Measurements from ENCODE around the gene MCOLN1. TPM values are rescaled to one million over a fixed set of nuclear protein-coding genes. Genes with fewer than 3 reads are reported as not detected.
A peak's percentile ranks its signal among the peaks of the same experiment; 100 is the strongest.

Gene MCOLN1
- total RNA-seq, 2 experiments from 2014 or later, result 7.9 to 9.2 TPM

DNA sequence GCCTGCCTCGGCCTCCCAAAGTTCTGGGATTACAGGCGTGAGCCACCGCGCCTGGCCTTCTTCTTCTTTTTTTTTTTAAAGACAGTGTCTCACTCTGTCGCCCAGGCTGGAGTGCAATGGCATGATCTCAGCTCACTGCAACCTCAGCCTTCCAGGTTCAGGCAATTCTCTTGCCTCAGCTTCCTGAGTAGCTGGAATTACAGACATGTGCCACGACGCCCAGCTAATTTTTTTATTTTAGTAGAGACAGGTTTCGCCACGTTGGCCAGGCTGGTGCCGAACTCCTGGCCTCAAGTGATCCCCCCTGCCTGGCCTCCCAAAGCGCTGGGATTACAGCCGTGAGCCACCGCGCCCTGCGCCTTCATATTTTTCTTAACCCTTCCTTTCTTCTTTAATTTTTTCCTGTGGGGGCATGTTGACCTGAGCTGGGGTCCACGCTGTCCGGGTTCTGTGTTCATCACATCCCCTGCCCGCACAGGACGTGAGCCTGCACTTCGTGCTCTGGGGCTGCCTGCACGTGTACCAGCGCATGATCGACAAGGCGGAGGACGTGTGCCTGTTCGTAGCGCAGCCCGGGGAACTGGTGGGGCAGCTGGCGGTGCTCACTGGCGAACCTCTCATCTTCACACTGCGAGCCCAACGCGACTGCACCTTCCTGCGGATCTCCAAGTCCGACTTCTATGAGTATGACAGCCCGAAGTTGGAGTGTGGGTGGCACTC lies 27.2 kb downstream of the MCOLN1 start:
- peaks cover 32% of the 10 kb centered on the region for H3K4me1 Mint-ChIP-seq (ENCODE audit: low read depth)
- ChIA-PET POLR2A (no interaction called here), CTCF (no interaction called here)
- no peak overlapping the region for H3K27ac Mint-ChIP-seq
- TF ChIP-seq, protein P1, sequence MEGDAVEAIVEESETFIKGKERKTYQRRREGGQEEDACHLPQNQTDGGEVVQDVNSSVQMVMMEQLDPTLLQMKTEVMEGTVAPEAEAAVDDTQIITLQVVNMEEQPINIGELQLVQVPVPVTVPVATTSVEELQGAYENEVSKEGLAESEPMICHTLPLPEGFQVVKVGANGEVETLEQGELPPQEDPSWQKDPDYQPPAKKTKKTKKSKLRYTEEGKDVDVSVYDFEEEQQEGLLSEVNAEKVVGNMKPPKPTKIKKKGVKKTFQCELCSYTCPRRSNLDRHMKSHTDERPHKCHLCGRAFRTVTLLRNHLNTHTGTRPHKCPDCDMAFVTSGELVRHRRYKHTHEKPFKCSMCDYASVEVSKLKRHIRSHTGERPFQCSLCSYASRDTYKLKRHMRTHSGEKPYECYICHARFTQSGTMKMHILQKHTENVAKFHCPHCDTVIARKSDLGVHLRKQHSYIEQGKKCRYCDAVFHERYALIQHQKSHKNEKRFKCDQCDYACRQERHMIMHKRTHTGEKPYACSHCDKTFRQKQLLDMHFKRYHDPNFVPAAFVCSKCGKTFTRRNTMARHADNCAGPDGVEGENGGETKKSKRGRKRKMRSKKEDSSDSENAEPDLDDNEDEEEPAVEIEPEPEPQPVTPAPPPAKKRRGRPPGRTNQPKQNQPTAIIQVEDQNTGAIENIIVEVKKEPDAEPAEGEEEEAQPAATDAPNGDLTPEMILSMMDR (IDR thresholded peaks at IDR 0.05), result no peak
- intact Hi-C loops (cut with micrococcal nuclease), result no loop called here
- H3K4me3 Mint-ChIP-seq, result no peak overlapping the region
- no peak for DNase-seq
- no peaks in the 10 kb centered on the region for H3K9me3 Mint-ChIP-seq
- no peak for ATAC-seq
- H3K36me3 Mint-ChIP-seq (ENCODE audit: low read depth), result peaks cover 28% of the 10 kb centered on the region
- no peaks in the 10 kb centered on the region for H3K27me3 Mint-ChIP-seq

GRCh38 chr19:7550169-7550770 lies 27.8 kb downstream of the MCOLN1 start:
- TF ChIP-seq, protein P1 (IDR thresholded peaks at IDR 0.05), result no peak
- Mint-ChIP-seq H3K27me3 (no peaks in the 10 kb centered on the region), H3K4me1 (ENCODE audit: low read depth) (peaks cover 27% of the 10 kb centered on the region), H3K4me3 (no peak overlapping the region), H3K27ac (no peak overlapping the region), H3K36me3 (ENCODE audit: low read depth) (peaks cover 28% of the 10 kb centered on the region), H3K9me3 (no peaks in the 10 kb centered on the region)
- ATAC-seq (no peak), DNase-seq (no peak)
- ChIA-PET CTCF (no interaction called here), POLR2A (interaction anchor here (0.6 to 0.9 kb wide), 2 partner anchors 9 to 79 kb away, joined by 3 read pairs; partner anchors contain the start of genes PET100 and XAB2)
- intact Hi-C loops (cut with micrococcal nuclease), result no loop called here

DNA sequence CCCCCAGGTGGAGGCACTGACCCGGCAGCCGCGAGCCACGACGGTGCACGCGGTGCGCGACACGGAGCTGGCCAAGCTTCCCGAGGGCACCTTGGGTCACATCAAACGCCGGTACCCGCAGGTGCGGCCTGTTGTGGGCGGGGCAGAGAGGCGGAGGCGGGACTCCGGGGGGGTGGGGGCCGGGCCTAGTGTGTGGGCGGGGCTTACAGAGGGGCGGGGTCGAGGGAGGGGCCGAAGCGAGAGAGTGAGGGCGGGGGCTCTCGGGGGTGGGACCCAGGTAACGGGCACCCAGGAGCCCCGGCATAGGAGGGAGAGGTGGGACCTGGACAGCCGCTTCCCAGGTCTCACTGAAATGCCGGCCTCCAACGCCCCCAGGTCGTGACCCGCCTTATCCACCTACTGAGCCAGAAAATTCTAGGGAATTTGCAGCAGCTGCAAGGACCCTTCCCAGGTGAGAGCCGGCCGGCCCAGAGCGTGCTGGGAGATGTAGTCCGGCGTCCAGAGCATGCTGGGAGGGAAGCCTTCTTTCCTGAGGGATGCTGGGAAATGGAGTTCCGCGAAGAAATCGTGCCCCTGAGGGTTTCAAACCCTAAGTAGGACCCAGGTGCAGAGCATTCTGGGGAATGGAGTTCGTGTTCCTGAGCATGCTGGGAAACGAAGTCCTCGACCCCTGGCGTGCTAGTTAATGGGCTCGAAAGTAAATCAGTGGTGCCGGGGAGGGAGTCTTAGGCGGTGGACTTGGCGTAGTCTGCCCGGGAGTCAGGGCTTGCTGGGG lies 28.8 kb downstream of the MCOLN1 start:
- intact Hi-C loops (cut with micrococcal nuclease), result no loop called here
- Mint-ChIP-seq H3K4me3 (no peak overlapping the region), H3K4me1 (ENCODE audit: low read depth) (peaks cover 18% of the 10 kb centered on the region), H3K36me3 (ENCODE audit: low read depth) (peaks cover 25% of the 10 kb centered on the region), H3K27ac (no peak overlapping the region), H3K9me3 (no peaks in the 10 kb centered on the region), H3K27me3 (no peaks in the 10 kb centered on the region)
- CTCF ChIA-PET, result no interaction called here
- POLR2A ChIA-PET, result interaction anchor here (0.9 kb wide), 1 partner anchor 79 kb away, joined by 3 read pairs; the partner anchor contains the start of genes PET100 and XAB2
- ATAC-seq (peak; percentile 73), DNase-seq (peak; percentile 61)
- TF ChIP-seq, protein P1 (IDR thresholded peaks at IDR 0.05), result no peak

DNA sequence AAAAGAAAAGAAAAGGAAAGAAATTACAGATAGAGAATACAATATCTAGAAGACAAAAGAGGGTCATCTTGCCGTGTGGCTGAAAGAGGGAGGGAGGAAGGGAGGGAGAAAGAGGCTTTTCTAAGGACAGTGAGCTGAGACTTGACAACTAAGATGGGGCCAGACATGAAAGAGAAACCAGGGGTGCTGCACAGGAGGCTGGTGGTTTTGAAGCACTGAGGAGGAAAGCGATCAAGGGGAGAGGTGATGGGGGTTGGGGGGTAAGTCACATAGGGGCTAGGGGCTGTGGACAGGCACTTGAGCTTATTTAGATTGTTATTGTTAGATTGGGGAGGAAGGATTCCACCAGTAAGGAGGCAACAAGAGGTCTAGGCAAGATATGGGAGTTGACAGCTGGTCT lies 30.4 kb downstream of the MCOLN1 start:
- peaks cover 33% of the 10 kb centered on the region for H3K36me3 Mint-ChIP-seq (ENCODE audit: low read depth)

More for the DNA sequence above, 30.4 kb downstream of the MCOLN1 start:
- Mint-ChIP-seq H3K4me3 (no peak overlapping the region), H3K27me3 (no peaks in the 10 kb centered on the region), H3K27ac (no peak overlapping the region), H3K4me1 (ENCODE audit: low read depth) (peaks cover 11% of the 10 kb centered on the region), H3K9me3 (no peaks in the 10 kb centered on the region)
- CTCF ChIA-PET, result interaction anchor here (1.3 to 1.8 kb wide), 2 partner anchors 15 to 128 kb away, joined by 6 to 12 read pairs; partner anchors contain the start of gene TRAPPC5
- no peak for DNase-seq
- TF ChIP-seq, protein P1 (IDR thresholded peaks at IDR 0.05), result no peak
- POLR2A ChIA-PET, result interaction anchor here (0.8 to 1.5 kb wide), 2 partner anchors 31 to 77 kb away, joined by 3 to 4 read pairs; partner anchors contain the start of genes MCOLN1, PET100 and XAB2
- intact Hi-C loops (cut with micrococcal nuclease), result no loop called here
- ATAC-seq, result no peak

Data from activated CD8-positive, alpha-beta T cell treated with anti-CD3 and anti-CD28 coated beads for 36 hours (primary cell).